Measurements from ENCODE around the gene SERTAD2. TPM values are rescaled to one million over a fixed set of nuclear protein-coding genes. Genes with fewer than 3 reads are reported as not detected.

SERTAD2 gene
- total and polyA plus RNA-seq, 2 experiments from 2014 or later: 6.2 to 6.4 TPM

- DNase-seq (ENCODE audit: low spot score) (peak; percentile 34), ATAC-seq (peak; percentile 94)
- peak overlapping the region; percentile 5; the same call in 1 of the 2 replicates for H2AFZ ChIP-seq
- no peaks in the 10 kb centered on the region for H3K79me2 ChIP-seq (replicated peaks; ENCODE audit: insufficient read depth)
- no peaks in the 10 kb centered on the region for H3F3A ChIP-seq (replicated peaks; ENCODE audit: low read depth)
- peaks cover 9% of the 10 kb centered on the region for H3K4me1 ChIP-seq (ENCODE audit: insufficient read depth)
- Mint-ChIP-seq H3K27me3 (ENCODE audit: insufficient read depth, low read depth, poor library complexity) (no peaks in the 10 kb centered on the region), H3K36me3 (ENCODE audit: low read depth) (no peaks in the 10 kb centered on the region), H3K27ac (peak overlapping the region; percentile 47; the same call in 1 of the 2 replicates), H3K4me3 (no peak overlapping the region), H3K9me3 (no peaks in the 10 kb centered on the region), H3K4me1 (peaks cover 10% of the 10 kb centered on the region; the same call in 2 of the 3 replicates)
- no peaks in the 10 kb centered on the region for H3K9me2 ChIP-seq (ENCODE audit: insufficient read depth)
- no peaks in the 10 kb centered on the region for H4K20me1 ChIP-seq (replicated peaks; ENCODE audit: insufficient read depth)
- no peak overlapping the region for H3K4me3 ChIP-seq
- H3K27me3 ChIP-seq (ENCODE audit: insufficient read depth): no peaks in the 10 kb centered on the region
- no peak for TF ChIP-seq EZH2phosphoT487 (IDR thresholded peaks at IDR 0.05; ENCODE audit: unreplicated experiment)
- TF ChIP-seq ZNF462 (CRISPR knock-in tag; IDR thresholded peaks at IDR 0.05): no peak
- no peak for TF ChIP-seq JUNB (IDR thresholded peaks at IDR 0.05; ENCODE audit: unreplicated experiment)
- TF ChIP-seq POLR2AphosphoS5 (IDR thresholded peaks at IDR 0.05; ENCODE audit: low read depth): no peak
- no peak for TF ChIP-seq ETS1 (IDR thresholded peaks at IDR 0.05)
- H3K36me3 ChIP-seq (ENCODE audit: insufficient read depth): no peaks in the 10 kb centered on the region
- no peak overlapping the region for H3K27ac ChIP-seq (ENCODE audit: low read depth)
- no peak overlapping the region for H3K4me2 ChIP-seq
Measured at GRCh38 chr2:64686283-64686956, 32.7 kb upstream of the SERTAD2 start.

Measured in GM23338 (cell line).